HFFc6 (cell line): ENCODE results near the gene APP. TPM values are rescaled to one million over a fixed set of nuclear protein-coding genes. Genes with fewer than 3 reads are reported as not detected.

Experiments used
- DNase-seq: peaks from one replicate; pipeline ENCODE4 v3.0.0-alpha.2; 2018
- H3K27ac Mint-ChIP-seq: 2 replicates; pipeline ENCODE4 v1.8.0; 2020; ENCODE audit warnings: mild to moderate bottlenecking, mixed read lengths
- H3K27me3 Mint-ChIP-seq: 2 replicates; pipeline ENCODE4 v1.8.0; 2021; ENCODE audit warnings: mild to moderate bottlenecking, moderate library complexity, mixed read lengths; ENCODE audit not compliant: insufficient read depth
- H3K36me3 Mint-ChIP-seq: 2 replicates; pipeline ENCODE4 v1.8.0; 2021; ENCODE audit warnings: low read depth, mixed read lengths
- H3K4me1 Mint-ChIP-seq: 2 replicates; pipeline ENCODE4 v1.8.0; 2020; ENCODE audit warnings: low read depth, mixed read lengths
- H3K4me3 Mint-ChIP-seq: 2 replicates; pipeline ENCODE4 v1.8.0; 2020; ENCODE audit warnings: mild to moderate bottlenecking, moderate library complexity, mixed read lengths
- H3K9me3 Mint-ChIP-seq: 2 replicates; pipeline ENCODE4 v1.8.0; 2020; ENCODE audit warnings: mild to moderate bottlenecking, mixed read lengths
- total RNA-seq, 6 experiments: library from RNA; stranded (reverse); fragmentation: NEBNext Ultra II Directional; extraction: Animal tissue kit (Norgen Biotek cat#: 25700); gene quantifications; 2 replicates in 1 of 6; 3 replicates in 5 of 6; pipeline ENCODE4 v1.2.3, GENCODE V29; 2021
- TF ChIP-seq, protein P1 (sequence below): fragments of 200-600 bp; sonication (generic); IDR thresholded peaks from 2 replicates; pipeline ENCODE4 v1.5.0; 2021; ENCODE audit warnings: antibody characterized with exemption, mild to moderate bottlenecking

The APP gene
- total RNA-seq, 6 experiments from 2014 or later, result 396 to 438 (median 425) TPM

DNA sequence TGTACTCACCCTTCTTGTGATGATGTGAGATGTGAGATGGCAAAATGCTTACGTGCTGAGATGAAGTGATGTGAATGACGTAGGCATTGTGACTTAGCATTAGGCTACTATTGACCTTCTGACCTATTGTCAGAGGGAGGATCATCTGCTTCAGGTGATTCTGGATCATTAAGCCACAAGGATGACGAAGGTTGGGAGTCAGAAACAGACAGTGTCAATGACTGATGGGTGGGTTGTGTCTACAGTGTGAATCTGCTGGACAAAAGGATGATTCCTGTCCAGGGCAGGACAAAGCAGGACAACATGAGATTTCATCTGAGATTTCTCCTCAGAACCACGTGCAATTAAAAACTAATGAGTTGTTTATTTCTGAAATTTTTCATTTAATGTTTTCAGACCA, 306.8 kb downstream of the APP start:
- Mint-ChIP-seq H3K27ac (no peak overlapping the region), H3K4me3 (no peak overlapping the region), H3K36me3 (no peaks in the 10 kb centered on the region), H3K9me3 (no peaks in the 10 kb centered on the region), H3K27me3 (peaks cover 5% of the 10 kb centered on the region; the same call in 1 of the 2 replicates), H3K4me1 (peaks cover 8% of the 10 kb centered on the region; the same call in 1 of the 2 replicates)
- no peak for DNase-seq
- TF ChIP-seq, protein P1, sequence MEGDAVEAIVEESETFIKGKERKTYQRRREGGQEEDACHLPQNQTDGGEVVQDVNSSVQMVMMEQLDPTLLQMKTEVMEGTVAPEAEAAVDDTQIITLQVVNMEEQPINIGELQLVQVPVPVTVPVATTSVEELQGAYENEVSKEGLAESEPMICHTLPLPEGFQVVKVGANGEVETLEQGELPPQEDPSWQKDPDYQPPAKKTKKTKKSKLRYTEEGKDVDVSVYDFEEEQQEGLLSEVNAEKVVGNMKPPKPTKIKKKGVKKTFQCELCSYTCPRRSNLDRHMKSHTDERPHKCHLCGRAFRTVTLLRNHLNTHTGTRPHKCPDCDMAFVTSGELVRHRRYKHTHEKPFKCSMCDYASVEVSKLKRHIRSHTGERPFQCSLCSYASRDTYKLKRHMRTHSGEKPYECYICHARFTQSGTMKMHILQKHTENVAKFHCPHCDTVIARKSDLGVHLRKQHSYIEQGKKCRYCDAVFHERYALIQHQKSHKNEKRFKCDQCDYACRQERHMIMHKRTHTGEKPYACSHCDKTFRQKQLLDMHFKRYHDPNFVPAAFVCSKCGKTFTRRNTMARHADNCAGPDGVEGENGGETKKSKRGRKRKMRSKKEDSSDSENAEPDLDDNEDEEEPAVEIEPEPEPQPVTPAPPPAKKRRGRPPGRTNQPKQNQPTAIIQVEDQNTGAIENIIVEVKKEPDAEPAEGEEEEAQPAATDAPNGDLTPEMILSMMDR, result no peak

GRCh38 chr21:25863031-25863430, 307.5 kb downstream of the APP start:
- no peak overlapping the region for H3K27ac Mint-ChIP-seq
- DNase-seq, result no peak
- peaks cover 5% of the 10 kb centered on the region; the same call in 1 of the 2 replicates for H3K27me3 Mint-ChIP-seq
- TF ChIP-seq, protein P1, result no peak
- H3K9me3 Mint-ChIP-seq, result no peaks in the 10 kb centered on the region
- peaks cover 8% of the 10 kb centered on the region; the same call in 1 of the 2 replicates for H3K4me1 Mint-ChIP-seq
- no peaks in the 10 kb centered on the region for H3K36me3 Mint-ChIP-seq
- no peak overlapping the region for H3K4me3 Mint-ChIP-seq

DNA sequence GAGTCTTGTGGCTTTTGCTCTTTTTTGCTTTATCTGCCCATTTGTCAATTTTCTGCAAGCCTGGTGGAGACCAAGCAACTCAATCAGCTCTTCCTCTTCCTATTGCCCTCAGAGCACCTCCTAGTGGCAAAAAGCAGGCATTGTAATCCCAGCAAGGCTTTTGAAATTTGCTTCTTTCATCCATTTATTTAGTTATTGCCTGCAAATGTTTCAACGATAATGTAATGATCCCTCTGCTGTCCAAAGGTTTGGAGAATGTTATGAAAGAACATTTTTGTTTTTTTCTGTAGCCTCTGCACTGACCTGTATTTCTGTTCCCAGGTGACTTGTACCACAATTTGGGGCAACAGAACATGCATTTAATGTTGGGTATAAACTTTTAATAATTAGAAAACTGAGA, 308.0 kb downstream of the APP start:
- H3K27ac Mint-ChIP-seq, result no peak overlapping the region
- peaks cover 8% of the 10 kb centered on the region; the same call in 1 of the 2 replicates for H3K4me1 Mint-ChIP-seq
- DNase-seq, result peak; percentile 39
- TF ChIP-seq, protein P1, result peak; percentile 87
- H3K27me3 Mint-ChIP-seq, result peaks cover 5% of the 10 kb centered on the region; the same call in 1 of the 2 replicates
- H3K9me3 Mint-ChIP-seq, result no peaks in the 10 kb centered on the region
- H3K4me3 Mint-ChIP-seq, result no peak overlapping the region
- no peaks in the 10 kb centered on the region for H3K36me3 Mint-ChIP-seq

- no peaks in the 10 kb centered on the region for H3K36me3 Mint-ChIP-seq
- H3K4me3 Mint-ChIP-seq, result no peak overlapping the region
- H3K27ac Mint-ChIP-seq, result no peak overlapping the region
- TF ChIP-seq, protein P1, result no peak
- DNase-seq, result no peak
- H3K4me1 Mint-ChIP-seq, result peaks cover 8% of the 10 kb centered on the region; the same call in 1 of the 2 replicates
- no peaks in the 10 kb centered on the region for H3K9me3 Mint-ChIP-seq
- H3K27me3 Mint-ChIP-seq, result peaks cover 5% of the 10 kb centered on the region; the same call in 1 of the 2 replicates
Observed at GRCh38 chr21:25862112-25862511, 308.5 kb downstream of the APP start.

GRCh38 chr21:25859235-25859929, 311.2 kb downstream of the APP start:
- TF ChIP-seq, protein P1, result no peak
- Mint-ChIP-seq H3K4me1 (no peaks in the 10 kb centered on the region), H3K9me3 (no peaks in the 10 kb centered on the region), H3K4me3 (no peak overlapping the region), H3K36me3 (no peaks in the 10 kb centered on the region), H3K27me3 (peaks cover 5% of the 10 kb centered on the region; the same call in 1 of the 2 replicates), H3K27ac (no peak overlapping the region)
- DNase-seq, result no peak
